GM21526 (cell line): ENCODE results near the gene UGGT1.
"Not testable (repeated sequence)": the region's sequence is repeated elsewhere in the genome, so short reads cannot be mapped to it uniquely, and the experiment has no call there.

Experiments
- ATAC-seq: cut with Tn5 transposase; IDR thresholded peaks from one replicate; pipeline ENCODE4 v1.9.1; 2021; ENCODE audit warnings: moderate library complexity; ENCODE audit not compliant: unreplicated experiment, low FRiP score

Gene UGGT1

DNA sequence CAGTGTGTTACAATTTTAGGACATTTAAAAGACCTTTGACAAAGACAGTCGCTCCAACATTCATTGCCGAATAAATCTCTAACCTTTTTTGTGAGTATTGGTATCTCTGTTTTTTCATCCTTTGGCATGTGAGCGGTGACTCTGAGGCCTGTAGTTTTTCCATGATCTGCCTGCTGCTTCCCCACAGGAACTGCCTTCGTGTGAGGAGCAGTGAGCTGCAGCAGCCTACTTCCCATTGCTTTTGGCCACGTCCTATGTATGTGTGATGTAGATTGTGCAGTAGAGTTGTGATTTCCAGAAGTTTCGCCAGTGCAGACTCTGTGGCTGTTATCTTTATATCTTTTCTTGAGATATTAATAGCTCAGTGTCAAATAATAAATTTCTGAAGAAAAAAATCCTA lies 79.8 kb downstream of the UGGT1 start:
- no peak for ATAC-seq

- no peak for ATAC-seq
Observed at GRCh38 chr2:128172191-128172590, 81.2 kb downstream of the UGGT1 start.

DNA sequence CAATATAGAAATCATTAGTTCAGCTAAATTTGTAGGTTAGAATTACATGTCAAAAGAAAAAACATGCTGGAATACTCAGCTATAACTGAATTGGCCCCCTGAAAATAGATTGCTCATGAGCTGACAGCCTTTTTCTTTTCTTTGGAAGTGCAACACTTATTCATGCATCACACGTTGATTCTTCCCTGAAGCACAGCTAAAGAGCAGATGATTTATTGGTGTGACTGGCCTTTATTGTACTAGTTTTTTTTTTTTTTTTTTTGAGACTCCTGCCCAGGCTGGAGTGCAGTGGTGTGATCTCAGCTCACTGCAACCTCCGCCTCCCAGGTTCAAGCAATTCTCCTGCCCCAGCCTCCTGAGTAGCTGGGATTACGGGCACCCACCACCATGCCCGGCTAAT lies 83.1 kb downstream of the UGGT1 start:
- ATAC-seq: not testable (repeated sequence)

GRCh38 chr2:128177315-128177714 lies 86.3 kb downstream of the UGGT1 start:
- no peak for ATAC-seq

GRCh38 chr2:128178149-128178649 lies 87.2 kb downstream of the UGGT1 start:
- no peak for ATAC-seq

DNA sequence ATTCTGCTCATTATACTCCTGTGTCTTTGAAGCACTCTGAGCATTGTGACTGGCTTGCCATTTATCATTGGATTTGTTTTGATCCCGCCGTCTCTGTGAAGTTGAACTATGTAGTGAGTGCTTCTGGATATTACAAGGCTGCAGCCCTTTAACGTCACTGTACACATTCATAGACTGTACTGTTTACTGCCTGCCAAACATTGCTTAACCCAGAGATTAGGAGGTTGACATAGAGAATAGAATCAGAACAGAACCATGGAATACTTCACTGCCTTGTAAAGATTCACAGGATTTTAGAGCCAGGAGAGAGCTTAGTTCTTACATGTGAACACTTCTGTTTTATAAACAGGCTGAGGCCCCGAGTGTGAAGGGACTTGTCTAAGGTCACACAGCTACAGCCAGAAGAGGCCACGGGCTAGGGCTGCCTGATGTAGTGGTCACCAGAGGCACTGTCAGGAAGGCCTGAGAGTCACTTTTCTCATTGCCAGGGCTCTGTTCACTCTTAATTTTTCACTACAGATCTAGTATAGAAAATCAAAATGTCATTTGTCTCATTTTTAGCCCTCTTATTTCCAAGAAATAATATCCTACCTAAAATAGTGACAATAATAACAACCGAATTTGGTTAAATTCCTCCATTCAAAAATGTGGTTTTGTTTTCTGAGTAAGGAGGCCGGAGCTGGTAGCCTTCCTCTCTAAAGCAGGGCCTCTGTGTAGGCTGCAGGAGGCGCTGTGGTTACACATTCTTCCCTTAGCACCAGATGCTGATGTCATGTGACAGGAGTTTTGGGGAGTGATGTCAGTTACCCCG lies 87.9 kb downstream of the UGGT1 start:
- ATAC-seq: no peak

DNA sequence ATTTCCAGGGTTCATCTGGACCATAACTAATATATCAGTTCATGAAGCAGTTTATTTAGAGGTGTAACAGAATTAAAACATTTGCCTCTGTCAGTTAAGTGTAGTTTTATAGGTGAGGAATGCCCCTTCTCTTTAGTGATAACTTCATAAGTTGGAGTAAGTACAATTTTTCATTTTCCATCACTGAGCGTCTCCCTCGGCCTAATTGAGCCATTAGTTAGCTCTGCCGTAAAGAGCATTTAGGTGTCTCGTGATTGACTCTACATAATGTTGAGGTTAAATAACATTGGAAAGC lies 88.4 kb downstream of the UGGT1 start:
- ATAC-seq: no peak

- ATAC-seq: no peak
Observed at GRCh38 chr2:128180031-128180430, 89.0 kb downstream of the UGGT1 start.

DNA sequence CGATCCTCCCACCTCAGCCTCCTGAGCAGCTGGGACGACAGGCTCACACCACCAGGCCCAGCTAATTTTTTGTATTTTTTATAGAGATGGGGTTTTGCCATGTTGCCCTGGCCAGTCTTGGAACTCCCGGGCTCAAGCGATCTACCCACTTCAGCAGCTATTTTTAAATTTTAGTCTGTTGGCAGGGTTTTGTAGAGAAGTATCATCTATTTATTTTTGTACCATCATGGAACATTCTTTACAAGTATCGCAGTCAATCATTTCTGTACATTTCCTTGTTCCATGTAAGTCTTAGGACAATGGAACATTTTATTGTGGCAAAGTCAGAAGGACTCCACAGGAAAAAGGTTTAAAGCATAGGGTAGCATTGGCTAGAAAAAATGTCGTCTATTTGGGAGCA lies 94.6 kb downstream of the UGGT1 start:
- no peak for ATAC-seq

GRCh38 chr2:128187032-128187654 lies 96.1 kb downstream of the UGGT1 start:
- no peak for ATAC-seq

GRCh38 chr2:128195435-128195984 lies 104.5 kb downstream of the UGGT1 start:
- ATAC-seq: no peak

DNA sequence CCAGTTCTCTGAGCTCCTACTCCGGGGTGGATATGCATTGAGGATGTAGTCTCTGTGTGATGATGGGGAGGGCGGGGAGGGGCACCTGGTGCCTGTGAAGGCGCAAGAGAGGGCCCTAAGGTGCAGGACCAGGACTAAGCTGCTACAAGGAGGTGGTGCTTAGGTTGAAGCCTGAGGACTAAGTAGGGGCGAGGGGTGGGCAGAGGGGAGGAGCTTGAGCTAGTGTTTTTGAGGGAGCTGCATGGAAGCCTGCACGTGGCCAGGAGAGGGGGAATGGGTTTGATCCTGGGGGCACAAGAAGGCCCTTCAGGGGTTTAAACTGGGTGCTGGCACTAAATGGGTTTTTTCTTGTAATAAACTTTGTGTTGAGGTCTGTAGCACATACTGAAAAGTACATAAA lies 105.0 kb downstream of the UGGT1 start:
- no peak for ATAC-seq

DNA sequence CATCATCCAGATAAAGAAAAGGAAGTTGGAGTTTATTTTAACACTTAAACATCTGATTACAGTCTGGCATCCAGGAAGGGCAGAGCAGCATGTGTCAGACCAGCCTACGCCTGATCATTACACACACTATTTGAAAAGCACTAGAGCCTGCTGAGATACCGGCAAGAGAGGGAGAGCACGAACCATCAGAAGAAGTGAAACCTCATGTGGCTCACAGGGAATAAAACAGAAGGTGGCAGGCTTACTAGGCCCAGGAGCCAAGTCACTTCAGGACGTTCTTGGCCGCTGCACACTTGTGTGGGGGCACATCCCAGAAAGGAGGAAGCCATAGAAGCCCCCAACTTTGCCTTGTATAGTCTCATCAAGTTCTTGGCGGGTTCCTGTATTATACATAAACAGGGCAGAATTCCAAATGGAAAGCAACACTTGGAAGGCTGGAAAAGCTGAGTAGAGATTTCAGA lies 105.5 kb downstream of the UGGT1 start:
- ATAC-seq: no peak

- no peak for ATAC-seq
Observed at GRCh38 chr2:128197059-128197458, 106.1 kb downstream of the UGGT1 start.

GRCh38 chr2:128198656-128199055 lies 107.7 kb downstream of the UGGT1 start:
- no peak for ATAC-seq

DNA sequence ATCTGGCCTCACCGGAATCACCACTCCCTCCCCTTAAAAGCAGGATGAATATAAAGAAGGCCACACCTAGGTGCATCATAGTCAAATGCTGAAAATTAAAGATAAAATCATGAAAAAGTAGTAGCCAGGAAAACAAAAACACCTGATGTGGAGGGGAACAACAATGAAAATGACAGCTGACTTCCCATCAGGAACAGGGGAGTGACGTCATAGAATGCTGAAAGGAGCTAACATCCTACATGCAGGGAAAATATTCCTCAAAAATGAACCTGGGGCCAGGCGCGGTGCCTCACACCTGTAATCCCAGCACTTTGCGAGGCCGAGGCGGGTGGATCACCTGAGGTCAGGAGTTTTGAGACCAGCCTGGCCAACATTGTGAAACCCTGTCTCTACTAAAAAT lies 108.1 kb downstream of the UGGT1 start:
- ATAC-seq: no peak

GRCh38 chr2:128202791-128203190 lies 111.8 kb downstream of the UGGT1 start:
- ATAC-seq: no peak

- ATAC-seq: no peak
Observed at GRCh38 chr2:128206245-128206644, 115.2 kb downstream of the UGGT1 start.

GRCh38 chr2:128208023-128208422 lies 117.0 kb downstream of the UGGT1 start:
- no peak for ATAC-seq

- not testable (repeated sequence) for ATAC-seq
Observed at GRCh38 chr2:128208631-128209324, 117.8 kb downstream of the UGGT1 start.

GRCh38 chr2:128214251-128214650 lies 123.3 kb downstream of the UGGT1 start:
- no peak for ATAC-seq
